ENCODE data around the gene USE1. TPM values are rescaled to one million over a fixed set of nuclear protein-coding genes. Genes with fewer than 3 reads are reported as not detected.

The USE1 gene
- total and polyA plus RNA-seq, 4 donors, result 22.0 to 60.1 (median 34.8) TPM

GRCh38 chr19:17180997-17181702 lies 34.0 kb upstream of the USE1 start:
- Histone ChIP-seq H3K9ac (ENCODE audit: insufficient read depth in 1 of 2, low read length in 2 of 2) (no peak overlapping the region), H3K4me1 (ENCODE audit: control insufficient read depth in 5 of 5, insufficient read depth in 5 of 5, low read length in 5 of 5) (no peaks in the 10 kb centered on the region), H3K4me3 (no peak overlapping the region), H3K27me3 (ENCODE audit: control insufficient read depth in 3 of 3, insufficient read depth in 3 of 3, low read length in 2 of 3) (no peaks in the 10 kb centered on the region), H3K9me3 (ENCODE audit: control insufficient read depth in 4 of 4, insufficient read depth in 3 of 4, low read length in 3 of 4) (no peaks in the 10 kb centered on the region), H3K27ac (ENCODE audit: low read depth in 1 of 2, low read length in 1 of 2) (no peak overlapping the region), H3K36me3 (ENCODE audit: control insufficient read depth in 4 of 4, insufficient read depth in 4 of 4, low read length in 4 of 4) (peaks cover 9 to 49% (median 21%) of the 10 kb centered on the region in 4 donors)
- no peak for DNase-seq
- 85 to 87% methylated on average over 22 of the region's 22 CpGs for WGBS, 2 donors
- ATAC-seq (ENCODE audit: insufficient read depth, low FRiP score), result no peak
- no peak for TF ChIP-seq CTCF (IDR thresholded peaks at IDR 0.05; ENCODE audit: control extremely low read depth, extremely low read depth)

GRCh38 chr19:17183271-17183761 lies 31.8 kb upstream of the USE1 start:
- H3K4me1 ChIP-seq (ENCODE audit: control insufficient read depth in 5 of 5, insufficient read depth in 5 of 5, low read length in 5 of 5), result no peaks in the 10 kb centered on the region
- no peak overlapping the region for H3K9ac ChIP-seq (ENCODE audit: insufficient read depth in 1 of 2, low read length in 2 of 2)
- WGBS, 2 donors, result 53 to 69% methylated on average over 14 of the region's 14 CpGs
- DNase-seq (no peak), ATAC-seq (ENCODE audit: insufficient read depth, low FRiP score) (no peak)
- H3K27ac ChIP-seq (ENCODE audit: low read depth in 1 of 2, low read length in 1 of 2), result peak overlapping the region in 1 of 2 donors; percentile 40
- no peak for TF ChIP-seq CTCF (IDR thresholded peaks at IDR 0.05; ENCODE audit: control extremely low read depth, extremely low read depth)
- peaks cover 3 to 49% (median 25%) of the 10 kb centered on the region in 4 donors for H3K36me3 ChIP-seq (ENCODE audit: control insufficient read depth in 4 of 4, insufficient read depth in 4 of 4, low read length in 4 of 4)
- H3K27me3 ChIP-seq (ENCODE audit: control insufficient read depth in 3 of 3, insufficient read depth in 3 of 3, low read length in 2 of 3), result no peaks in the 10 kb centered on the region
- no peaks in the 10 kb centered on the region for H3K9me3 ChIP-seq (ENCODE audit: control insufficient read depth in 4 of 4, insufficient read depth in 3 of 4, low read length in 3 of 4)
- no peak overlapping the region for H3K4me3 ChIP-seq

GRCh38 chr19:17183858-17184321 lies 31.3 kb upstream of the USE1 start:
- TF ChIP-seq CTCF (IDR thresholded peaks at IDR 0.05; ENCODE audit: control extremely low read depth, extremely low read depth), result no peak
- Histone ChIP-seq H3K9me3 (ENCODE audit: control insufficient read depth in 4 of 4, insufficient read depth in 3 of 4, low read length in 3 of 4) (no peaks in the 10 kb centered on the region), H3K27ac (ENCODE audit: low read depth in 1 of 2, low read length in 1 of 2) (no peak overlapping the region), H3K4me3 (no peak overlapping the region), H3K9ac (ENCODE audit: insufficient read depth in 1 of 2, low read length in 2 of 2) (no peak overlapping the region), H3K36me3 (ENCODE audit: control insufficient read depth in 4 of 4, insufficient read depth in 4 of 4, low read length in 4 of 4) (peaks cover 3 to 51% (median 25%) of the 10 kb centered on the region in 4 donors), H3K27me3 (ENCODE audit: control insufficient read depth in 3 of 3, insufficient read depth in 3 of 3, low read length in 2 of 3) (no peaks in the 10 kb centered on the region), H3K4me1 (ENCODE audit: control insufficient read depth in 5 of 5, insufficient read depth in 5 of 5, low read length in 5 of 5) (no peaks in the 10 kb centered on the region)
- WGBS, 2 donors, result 34 to 63% methylated on average over 11 of the region's 11 CpGs
- ATAC-seq (ENCODE audit: insufficient read depth, low FRiP score) (no peak), DNase-seq (no peak)
